ENCODE results near the gene CYP27B1. TPM values are rescaled to one million over a fixed set of nuclear protein-coding genes. Genes with fewer than 3 reads are reported as not detected.

The CYP27B1 gene
- total and polyA plus RNA-seq, 9 of the 15 experiments (the other 6 are each of a cell fraction or from before 2014, with no cell fraction given): 0.18 to 4.2 (median 1.8) TPM

DNA sequence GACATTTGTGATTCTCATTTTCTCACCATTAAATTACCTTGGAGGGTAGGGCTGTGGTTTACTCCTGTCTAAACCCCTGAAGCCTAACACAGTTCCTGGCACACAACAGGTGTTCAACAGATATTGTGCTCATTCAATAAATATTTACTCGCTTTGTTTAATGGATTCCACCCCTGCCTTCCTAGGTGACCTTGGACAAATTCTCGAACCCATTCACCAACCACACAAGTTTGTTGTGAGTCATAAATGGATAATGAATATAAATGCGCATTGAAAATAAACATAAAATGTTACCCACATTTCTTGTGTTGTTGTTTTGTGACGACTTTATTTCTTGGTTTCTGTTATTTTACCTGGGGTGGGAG is 15.3 kb upstream of the CYP27B1 start:
- BruUV-seq (replicated peaks): no TSS peak
- Histone ChIP-seq H3K4me3 (peak overlapping the region; percentile 69), H3K36me3 (ENCODE audit: control insufficient read depth, insufficient read depth, low read length) (peaks cover 41% of the 10 kb centered on the region), H3K79me2 (ENCODE audit: control insufficient read depth, insufficient read depth, low read length) (peaks cover 28% of the 10 kb centered on the region), H4K20me1 (replicated peaks; ENCODE audit: control insufficient read depth, insufficient read depth, low read length) (no peaks in the 10 kb centered on the region), H3K27me3 (ENCODE audit: control insufficient read depth in 2 of 2, insufficient read depth in 2 of 2, low read length in 2 of 2) (no peaks in the 10 kb centered on the region), H3K9me3 (replicated peaks; ENCODE audit: control insufficient read depth, insufficient read depth, low read depth, low read length) (no peaks in the 10 kb centered on the region), H3K4me1 (replicated peaks in 1 of 2; ENCODE audit: control insufficient read depth in 2 of 2, insufficient read depth in 2 of 2, low read length in 2 of 2) (peaks cover 8 to 12% of the 10 kb centered on the region in 2 experiments; a peak in 4 of 5 replicates), H3K27ac (ENCODE audit: extremely low read depth, low read depth, low read length) (peak overlapping the region; percentile 55), H3K9me1 (ENCODE audit: control insufficient read depth, insufficient read depth, low read length) (no peaks in the 10 kb centered on the region), H2AFZ (ENCODE audit: low read depth, low read length) (peak overlapping the region; percentile 86), H3K4me2 (ENCODE audit: insufficient read depth, low read length) (peak overlapping the region; percentile 96), H3K9ac (ENCODE audit: insufficient read depth in 1 of 2, low read depth in 2 of 2, low read length in 2 of 2) (peak overlapping the region in 1 of 2 experiments; percentile 89; a peak in 2 of 4 replicates)
- WGBS (ENCODE audit: insufficient coverage, low coverage, missing lambda C conversion rate): 23% methylated on average over 4 of the region's 4 CpGs
- FAIRE-seq (no peak), DNase-seq (ENCODE audit: extremely low read depth in 1 of 4, low spot score in 3 of 4) (no peak), ATAC-seq (no peak)
- in situ Hi-C loops (cut with MboI) (no loop called here), intact Hi-C loops (cut with micrococcal nuclease) (no loop called here)
- POLR2A ChIA-PET: interaction anchor here (0.6 to 1.4 kb wide), 4 partner anchors 9 to 14 kb away, joined by 3 to 9 read pairs (median 5); partner anchors contain the start of genes EEF1AKMT3 and METTL1
- CTCF ChIA-PET (ENCODE audit: low intra/inter-chr PET ratio): interaction anchor here (0.6 to 1.9 kb wide), 2 partner anchors 25 to 122 kb away, joined by 3 to 14 read pairs; no protein-coding TSS in a partner anchor
- TF ChIP-seq ZNF354B (CRISPR knock-in tag; IDR thresholded peaks at IDR 0.05) (no peak), NFATC3 (IDR thresholded peaks at IDR 0.05) (0 out of 2 replicates have a peak, but pooled peaks have one; percentile 66), JUNB (CRISPR knock-in tag; conservative IDR thresholded peaks at IDR 0.05) (no peak), GTF2E2 (tag; IDR thresholded peaks at IDR 0.05) (peak; percentile 60; the same call in 1 of the 2 replicates), SP1 (CRISPR knock-in tag; IDR thresholded peaks at IDR 0.05) (no peak)
- TF ChIP-seq, protein P1, sequence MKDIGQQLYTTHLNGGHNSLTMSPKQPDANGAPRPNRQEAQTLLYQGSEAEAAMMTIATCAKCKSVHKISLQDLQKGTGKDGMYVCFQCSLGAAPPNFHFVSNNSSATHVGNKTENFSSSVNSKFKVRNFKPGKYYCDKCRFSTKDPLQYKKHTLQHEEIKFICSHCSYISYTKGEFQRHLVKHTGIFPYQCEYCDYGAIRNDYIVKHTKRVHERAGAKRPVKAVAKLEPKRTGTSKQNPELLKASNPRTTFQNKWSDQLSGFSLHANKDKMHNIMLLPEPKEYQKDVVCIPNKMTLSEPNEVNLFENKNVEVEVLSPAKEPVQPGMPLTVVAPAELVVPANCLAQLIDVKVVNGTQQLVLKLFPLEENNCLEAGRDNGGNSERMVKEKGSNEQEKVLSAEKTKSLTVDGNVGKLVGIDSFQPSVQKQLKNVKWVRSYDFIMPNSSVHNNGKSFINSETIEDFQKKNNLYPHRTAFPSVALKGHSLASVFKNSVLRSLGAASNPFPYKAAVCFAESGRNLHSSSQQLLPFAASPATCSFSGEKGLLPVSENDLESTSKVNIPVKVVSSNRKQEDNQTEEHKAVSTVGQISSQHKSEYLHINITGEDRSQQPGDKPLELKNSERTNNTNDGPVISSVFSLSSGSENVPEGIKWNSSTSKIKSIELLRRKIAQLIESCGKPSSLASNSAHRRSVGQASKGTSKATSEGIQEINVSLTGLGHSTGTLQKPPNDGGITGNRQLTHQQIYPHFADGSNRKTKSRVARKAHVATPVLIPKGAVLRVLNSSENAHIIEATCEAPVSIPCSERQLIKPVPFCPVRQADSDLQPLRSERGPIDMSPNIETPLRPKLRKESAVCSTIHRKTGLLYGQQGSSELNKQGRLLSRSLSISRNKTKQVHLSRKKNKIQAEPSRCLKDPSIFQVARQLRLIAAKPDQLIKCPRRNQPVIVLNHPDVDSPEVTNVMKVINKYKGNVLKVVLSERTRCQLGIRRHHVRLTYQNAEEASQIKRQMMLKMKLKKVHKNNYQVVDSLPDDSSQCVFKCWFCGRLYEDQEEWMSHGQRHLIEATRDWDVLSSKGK (CRISPR knock-in tag; IDR thresholded peaks at IDR 0.05): no peak
- TF ChIP-seq, protein P2, sequence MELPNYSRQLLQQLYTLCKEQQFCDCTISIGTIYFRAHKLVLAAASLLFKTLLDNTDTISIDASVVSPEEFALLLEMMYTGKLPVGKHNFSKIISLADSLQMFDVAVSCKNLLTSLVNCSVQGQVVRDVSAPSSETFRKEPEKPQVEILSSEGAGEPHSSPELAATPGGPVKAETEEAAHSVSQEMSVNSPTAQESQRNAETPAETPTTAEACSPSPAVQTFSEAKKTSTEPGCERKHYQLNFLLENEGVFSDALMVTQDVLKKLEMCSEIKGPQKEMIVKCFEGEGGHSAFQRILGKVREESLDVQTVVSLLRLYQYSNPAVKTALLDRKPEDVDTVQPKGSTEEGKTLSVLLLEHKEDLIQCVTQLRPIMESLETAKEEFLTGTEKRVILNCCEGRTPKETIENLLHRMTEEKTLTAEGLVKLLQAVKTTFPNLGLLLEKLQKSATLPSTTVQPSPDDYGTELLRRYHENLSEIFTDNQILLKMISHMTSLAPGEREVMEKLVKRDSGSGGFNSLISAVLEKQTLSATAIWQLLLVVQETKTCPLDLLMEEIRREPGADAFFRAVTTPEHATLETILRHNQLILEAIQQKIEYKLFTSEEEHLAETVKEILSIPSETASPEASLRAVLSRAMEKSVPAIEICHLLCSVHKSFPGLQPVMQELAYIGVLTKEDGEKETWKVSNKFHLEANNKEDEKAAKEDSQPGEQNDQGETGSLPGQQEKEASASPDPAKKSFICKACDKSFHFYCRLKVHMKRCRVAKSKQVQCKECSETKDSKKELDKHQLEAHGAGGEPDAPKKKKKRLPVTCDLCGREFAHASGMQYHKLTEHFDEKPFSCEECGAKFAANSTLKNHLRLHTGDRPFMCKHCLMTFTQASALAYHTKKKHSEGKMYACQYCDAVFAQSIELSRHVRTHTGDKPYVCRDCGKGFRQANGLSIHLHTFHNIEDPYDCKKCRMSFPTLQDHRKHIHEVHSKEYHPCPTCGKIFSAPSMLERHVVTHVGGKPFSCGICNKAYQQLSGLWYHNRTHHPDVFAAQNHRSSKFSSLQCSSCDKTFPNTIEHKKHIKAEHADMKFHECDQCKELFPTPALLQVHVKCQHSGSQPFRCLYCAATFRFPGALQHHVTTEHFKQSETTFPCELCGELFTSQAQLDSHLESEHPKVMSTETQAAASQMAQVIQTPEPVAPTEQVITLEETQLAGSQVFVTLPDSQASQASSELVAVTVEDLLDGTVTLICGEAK (IDR thresholded peaks at IDR 0.05): no peak
- TF ChIP-seq, protein P2 (CRISPR knock-in tag; IDR thresholded peaks at IDR 0.05): no peak
- TF ChIP-seq, protein P3, sequence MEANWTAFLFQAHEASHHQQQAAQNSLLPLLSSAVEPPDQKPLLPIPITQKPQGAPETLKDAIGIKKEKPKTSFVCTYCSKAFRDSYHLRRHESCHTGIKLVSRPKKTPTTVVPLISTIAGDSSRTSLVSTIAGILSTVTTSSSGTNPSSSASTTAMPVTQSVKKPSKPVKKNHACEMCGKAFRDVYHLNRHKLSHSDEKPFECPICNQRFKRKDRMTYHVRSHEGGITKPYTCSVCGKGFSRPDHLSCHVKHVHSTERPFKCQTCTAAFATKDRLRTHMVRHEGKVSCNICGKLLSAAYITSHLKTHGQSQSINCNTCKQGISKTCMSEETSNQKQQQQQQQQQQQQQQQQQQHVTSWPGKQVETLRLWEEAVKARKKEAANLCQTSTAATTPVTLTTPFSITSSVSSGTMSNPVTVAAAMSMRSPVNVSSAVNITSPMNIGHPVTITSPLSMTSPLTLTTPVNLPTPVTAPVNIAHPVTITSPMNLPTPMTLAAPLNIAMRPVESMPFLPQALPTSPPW (CRISPR knock-in tag; IDR thresholded peaks at IDR 0.05): no peak
